HG03558 (cell line): ENCODE data around the gene BLOC1S5.
"Not testable (repeated sequence)": the region's sequence is repeated elsewhere in the genome, so short reads cannot be mapped to it uniquely, and the experiment has no call there.

ENCODE experiments used
- ATAC-seq: cut with Tn5 transposase; IDR thresholded peaks from one replicate; pipeline ENCODE4 v1.9.1; 2021; ENCODE audit warnings: moderate number of reproducible peaks; ENCODE audit not compliant: unreplicated experiment; ENCODE audit errors: extremely low read depth

Gene BLOC1S5

GRCh38 chr6:8054276-8054675 is 9.9 kb downstream of the BLOC1S5 start:
- ATAC-seq, result no peak

- no peak for ATAC-seq
Observed at GRCh38 chr6:8047541-8048292, 16.5 kb downstream of the BLOC1S5 start.

GRCh38 chr6:8045769-8046168 is 18.4 kb downstream of the BLOC1S5 start:
- ATAC-seq, result not testable (repeated sequence)

- ATAC-seq, result no peak
Observed at GRCh38 chr6:8043221-8043620, 21.0 kb downstream of the BLOC1S5 start.

- no peak for ATAC-seq
Observed at GRCh38 chr6:8041913-8042583, 22.1 kb downstream of the BLOC1S5 start.

- ATAC-seq, result not testable (repeated sequence)
Observed at GRCh38 chr6:8034107-8034506, 30.1 kb downstream of the BLOC1S5 start.

- no peak for ATAC-seq
Observed at GRCh38 chr6:8030920-8031319, 33.3 kb downstream of the BLOC1S5 start.

GRCh38 chr6:8029243-8029870 is 34.8 kb downstream of the BLOC1S5 start:
- ATAC-seq, result no peak

- no peak for ATAC-seq
Observed at GRCh38 chr6:8027965-8028651, 36.1 kb downstream of the BLOC1S5 start.

- no peak for ATAC-seq
Observed at GRCh38 chr6:8026800-8027199, 37.4 kb downstream of the BLOC1S5 start.

GRCh38 chr6:8025191-8025590 is 39.0 kb downstream of the BLOC1S5 start:
- ATAC-seq, result no peak

- ATAC-seq, result no peak
Observed at GRCh38 chr6:8023638-8024037, 40.6 kb downstream of the BLOC1S5 start.

- no peak for ATAC-seq
Observed at GRCh38 chr6:8020083-8020482, 44.1 kb downstream of the BLOC1S5 start.

GRCh38 chr6:8017705-8018104 is 46.5 kb downstream of the BLOC1S5 start:
- no peak for ATAC-seq

- peak; percentile 73 for ATAC-seq
Observed at GRCh38 chr6:8017276-8017701, 46.9 kb downstream of the BLOC1S5 start.

- ATAC-seq, result no peak
Observed at GRCh38 chr6:8014947-8015346, 49.2 kb downstream of the BLOC1S5 start.

GRCh38 chr6:8013763-8014162 is 50.4 kb downstream of the BLOC1S5 start:
- ATAC-seq, result no peak

GRCh38 chr6:8006208-8006607 is 58.0 kb downstream of the BLOC1S5 start:
- no peak for ATAC-seq

- ATAC-seq, result no peak
Observed at GRCh38 chr6:8005136-8005535, 59.1 kb downstream of the BLOC1S5 start.

- no peak for ATAC-seq
Observed at GRCh38 chr6:8000636-8001035, 63.6 kb downstream of the BLOC1S5 start.

- ATAC-seq, result no peak
Observed at GRCh38 chr6:8000188-8000596, 64.0 kb downstream of the BLOC1S5 start.
